Measurements from ENCODE around the gene TRIM77. TPM values are rescaled to one million over a fixed set of nuclear protein-coding genes. Genes with fewer than 3 reads are reported as not detected.
"Not testable (repeated sequence)": the region's sequence is repeated elsewhere in the genome, so short reads cannot be mapped to it uniquely, and the experiment has no call there.

The TRIM77 gene
- not detected for polyA plus RNA-seq

GRCh38 chr11:89709999-89710398 lies at the start of gene TRIM77:
Gene TRIM77 (plus strand): TSS chr11:89710299. CDS start chr11:89710299, 0 bp downstream.
- not testable (repeated sequence) for H3K36me3 ChIP-seq (ENCODE audit: control insufficient read depth in 2 of 2, insufficient read depth in 2 of 2, low read length in 1 of 2); H3K4me3 ChIP-seq (ENCODE audit: low read depth in 1 of 2, low read length in 2 of 2); H3K9me3 ChIP-seq (ENCODE audit: control insufficient read depth in 2 of 2, insufficient read depth in 1 of 2, low read depth in 1 of 2, low read length in 1 of 2); H3K27me3 ChIP-seq (ENCODE audit: control insufficient read depth in 1 of 2, insufficient read depth in 2 of 2, low read length in 2 of 2); H3K27ac ChIP-seq (ENCODE audit: low read depth in 2 of 2, low read length in 1 of 2); H3K4me1 ChIP-seq (ENCODE audit: control insufficient read depth in 2 of 2, insufficient read depth in 2 of 2, low read length in 1 of 2)
- WGBS, 2 donors, result 78 to 85% methylated on average over 2 of the region's 2 CpGs

GRCh38 chr11:89667001-89667400 lies 43.1 kb upstream of the TRIM77 start:
- no peaks in the 10 kb centered on the region for H3K36me3 ChIP-seq (ENCODE audit: control insufficient read depth in 2 of 2, insufficient read depth in 2 of 2, low read length in 1 of 2)
- H3K27ac ChIP-seq (ENCODE audit: low read depth in 2 of 2, low read length in 1 of 2), result no peak overlapping the region
- no peaks in the 10 kb centered on the region for H3K9me3 ChIP-seq (ENCODE audit: control insufficient read depth in 2 of 2, insufficient read depth in 1 of 2, low read depth in 1 of 2, low read length in 1 of 2)
- H3K27me3 ChIP-seq (ENCODE audit: control insufficient read depth in 1 of 2, insufficient read depth in 2 of 2, low read length in 2 of 2), result no peaks in the 10 kb centered on the region
- H3K4me1 ChIP-seq (ENCODE audit: control insufficient read depth in 2 of 2, insufficient read depth in 2 of 2, low read length in 1 of 2), result no peaks in the 10 kb centered on the region
- WGBS, 2 donors, result 70 to 83% methylated on average over 3 of the region's 3 CpGs
- no peak overlapping the region for H3K4me3 ChIP-seq (ENCODE audit: low read depth in 1 of 2, low read length in 2 of 2)

GRCh38 chr11:89668158-89668557 lies 41.9 kb upstream of the TRIM77 start:
- H3K4me1 ChIP-seq (ENCODE audit: control insufficient read depth in 2 of 2, insufficient read depth in 2 of 2, low read length in 1 of 2); H3K27me3 ChIP-seq (ENCODE audit: control insufficient read depth in 1 of 2, insufficient read depth in 2 of 2, low read length in 2 of 2); H3K27ac ChIP-seq (ENCODE audit: low read depth in 2 of 2, low read length in 1 of 2); H3K9me3 ChIP-seq (ENCODE audit: control insufficient read depth in 2 of 2, insufficient read depth in 1 of 2, low read depth in 1 of 2, low read length in 1 of 2); H3K36me3 ChIP-seq (ENCODE audit: control insufficient read depth in 2 of 2, insufficient read depth in 2 of 2, low read length in 1 of 2); H3K4me3 ChIP-seq (ENCODE audit: low read depth in 1 of 2, low read length in 2 of 2): not testable (repeated sequence)
- WGBS, 2 donors, result 72 to 74% methylated on average over 6 of the region's 6 CpGs

- not testable (repeated sequence) for H3K27me3 ChIP-seq (ENCODE audit: control insufficient read depth in 1 of 2, insufficient read depth in 2 of 2, low read length in 2 of 2); H3K27ac ChIP-seq (ENCODE audit: low read depth in 2 of 2, low read length in 1 of 2); H3K4me1 ChIP-seq (ENCODE audit: control insufficient read depth in 2 of 2, insufficient read depth in 2 of 2, low read length in 1 of 2); H3K36me3 ChIP-seq (ENCODE audit: control insufficient read depth in 2 of 2, insufficient read depth in 2 of 2, low read length in 1 of 2); H3K4me3 ChIP-seq (ENCODE audit: low read depth in 1 of 2, low read length in 2 of 2); H3K9me3 ChIP-seq (ENCODE audit: control insufficient read depth in 2 of 2, insufficient read depth in 1 of 2, low read depth in 1 of 2, low read length in 1 of 2)
Observed at GRCh38 chr11:89669586-89669985, 40.5 kb upstream of the TRIM77 start.

GRCh38 chr11:89669993-89670669 lies 40.0 kb upstream of the TRIM77 start:
- 62 to 66% methylated on average over 4 of the region's 4 CpGs for WGBS, 2 donors
- H3K27ac ChIP-seq (ENCODE audit: low read depth in 2 of 2, low read length in 1 of 2); H3K36me3 ChIP-seq (ENCODE audit: control insufficient read depth in 2 of 2, insufficient read depth in 2 of 2, low read length in 1 of 2); H3K27me3 ChIP-seq (ENCODE audit: control insufficient read depth in 1 of 2, insufficient read depth in 2 of 2, low read length in 2 of 2); H3K4me1 ChIP-seq (ENCODE audit: control insufficient read depth in 2 of 2, insufficient read depth in 2 of 2, low read length in 1 of 2); H3K9me3 ChIP-seq (ENCODE audit: control insufficient read depth in 2 of 2, insufficient read depth in 1 of 2, low read depth in 1 of 2, low read length in 1 of 2); H3K4me3 ChIP-seq (ENCODE audit: low read depth in 1 of 2, low read length in 2 of 2): not testable (repeated sequence)

GRCh38 chr11:89672547-89672946 lies 37.6 kb upstream of the TRIM77 start:
- not testable (repeated sequence) for H3K27ac ChIP-seq (ENCODE audit: low read depth in 2 of 2, low read length in 1 of 2); H3K27me3 ChIP-seq (ENCODE audit: control insufficient read depth in 1 of 2, insufficient read depth in 2 of 2, low read length in 2 of 2); H3K4me3 ChIP-seq (ENCODE audit: low read depth in 1 of 2, low read length in 2 of 2); H3K36me3 ChIP-seq (ENCODE audit: control insufficient read depth in 2 of 2, insufficient read depth in 2 of 2, low read length in 1 of 2); H3K9me3 ChIP-seq (ENCODE audit: control insufficient read depth in 2 of 2, insufficient read depth in 1 of 2, low read depth in 1 of 2, low read length in 1 of 2); H3K4me1 ChIP-seq (ENCODE audit: control insufficient read depth in 2 of 2, insufficient read depth in 2 of 2, low read length in 1 of 2)

- 27 to 30% methylated on average over 2 of the region's 2 CpGs for WGBS, 2 donors
Observed at GRCh38 chr11:89673380-89673779, 36.7 kb upstream of the TRIM77 start.

GRCh38 chr11:89675383-89675782 lies 34.7 kb upstream of the TRIM77 start:
- not testable (repeated sequence) for H3K27me3 ChIP-seq (ENCODE audit: control insufficient read depth in 1 of 2, insufficient read depth in 2 of 2, low read length in 2 of 2); H3K4me1 ChIP-seq (ENCODE audit: control insufficient read depth in 2 of 2, insufficient read depth in 2 of 2, low read length in 1 of 2); H3K27ac ChIP-seq (ENCODE audit: low read depth in 2 of 2, low read length in 1 of 2); H3K9me3 ChIP-seq (ENCODE audit: control insufficient read depth in 2 of 2, insufficient read depth in 1 of 2, low read depth in 1 of 2, low read length in 1 of 2); H3K4me3 ChIP-seq (ENCODE audit: low read depth in 1 of 2, low read length in 2 of 2); H3K36me3 ChIP-seq (ENCODE audit: control insufficient read depth in 2 of 2, insufficient read depth in 2 of 2, low read length in 1 of 2)
- WGBS, 2 donors, result 37 to 40% methylated on average over 2 of the region's 2 CpGs

More at GRCh38 chr11:89673380-89673779, 36.7 kb upstream of the TRIM77 start:
- not testable (repeated sequence) for H3K4me1 ChIP-seq (ENCODE audit: control insufficient read depth in 2 of 2, insufficient read depth in 2 of 2, low read length in 1 of 2); H3K27me3 ChIP-seq (ENCODE audit: control insufficient read depth in 1 of 2, insufficient read depth in 2 of 2, low read length in 2 of 2); H3K9me3 ChIP-seq (ENCODE audit: control insufficient read depth in 2 of 2, insufficient read depth in 1 of 2, low read depth in 1 of 2, low read length in 1 of 2); H3K27ac ChIP-seq (ENCODE audit: low read depth in 2 of 2, low read length in 1 of 2); H3K36me3 ChIP-seq (ENCODE audit: control insufficient read depth in 2 of 2, insufficient read depth in 2 of 2, low read length in 1 of 2); H3K4me3 ChIP-seq (ENCODE audit: low read depth in 1 of 2, low read length in 2 of 2)

- H3K4me3 ChIP-seq (ENCODE audit: low read depth in 1 of 2, low read length in 2 of 2), result not testable (repeated sequence)
Observed at GRCh38 chr11:89675948-89676347, 34.2 kb upstream of the TRIM77 start.

GRCh38 chr11:89707080-89707479 lies 3.0 kb upstream of the TRIM77 start:
- not testable (repeated sequence) for H3K9me3 ChIP-seq (ENCODE audit: control insufficient read depth in 2 of 2, insufficient read depth in 1 of 2, low read depth in 1 of 2, low read length in 1 of 2); H3K4me1 ChIP-seq (ENCODE audit: control insufficient read depth in 2 of 2, insufficient read depth in 2 of 2, low read length in 1 of 2); H3K27ac ChIP-seq (ENCODE audit: low read depth in 2 of 2, low read length in 1 of 2); H3K4me3 ChIP-seq (ENCODE audit: low read depth in 1 of 2, low read length in 2 of 2); H3K36me3 ChIP-seq (ENCODE audit: control insufficient read depth in 2 of 2, insufficient read depth in 2 of 2, low read length in 1 of 2); H3K27me3 ChIP-seq (ENCODE audit: control insufficient read depth in 1 of 2, insufficient read depth in 2 of 2, low read length in 2 of 2)
- 62 to 67% methylated on average over 4 of the region's 4 CpGs for WGBS, 2 donors

More at GRCh38 chr11:89675948-89676347, 34.2 kb upstream of the TRIM77 start:
- H3K27me3 ChIP-seq (ENCODE audit: control insufficient read depth in 1 of 2, insufficient read depth in 2 of 2, low read length in 2 of 2); H3K27ac ChIP-seq (ENCODE audit: low read depth in 2 of 2, low read length in 1 of 2); H3K36me3 ChIP-seq (ENCODE audit: control insufficient read depth in 2 of 2, insufficient read depth in 2 of 2, low read length in 1 of 2); H3K9me3 ChIP-seq (ENCODE audit: control insufficient read depth in 2 of 2, insufficient read depth in 1 of 2, low read depth in 1 of 2, low read length in 1 of 2); H3K4me1 ChIP-seq (ENCODE audit: control insufficient read depth in 2 of 2, insufficient read depth in 2 of 2, low read length in 1 of 2): not testable (repeated sequence)
- 37 to 42% methylated on average over 4 of the region's 4 CpGs for whole genome bisulfite sequencing, 2 donors

Measured in esophagus (tissue), 2 donors.